Panc1 (cell line): Measurements from ENCODE around the gene ELMO1. TPM values are rescaled to one million over a fixed set of nuclear protein-coding genes. Genes with fewer than 3 reads are reported as not detected.

Source experiments
- ATAC-seq: fragments of 200-7000 bp; cut with Tn5 transposase; 2 replicates; pipeline ENCODE4 v1.9.1; 2020; ENCODE audit warnings: mild to moderate bottlenecking, moderate library complexity
- BruUV-seq: library from RNA; stranded (reverse); fragments of 400-500 nt; replicated peaks from 2 replicates; lab custom pipeline; 2021; lab: Mats Ljungman, UMichigan
- CTCF ChIA-PET: fragments of 300-600 bp; sonication (Branson Sonifier 250); formaldehyde crosslinking; loops from one replicate; lab custom pipeline; 2022; ENCODE audit warnings: antibody characterized with exemption; lab: Charles Lee
- POLR2A ChIA-PET: fragments of 300-600 bp; sonication (Branson Sonifier 250); formaldehyde crosslinking; loops from one replicate; lab custom pipeline; 2022; ENCODE audit warnings: antibody characterized with exemption; lab: Charles Lee
- DNase-seq: peaks from one replicate; pipeline ENCODE4 v3.0.0-alpha.2; 2010; ENCODE audit warnings: low read depth, low spot score
- H3K27ac ChIP-seq: 2 replicates; pipeline ENCODE4 v1.5.1; 2011; ENCODE audit warnings: mild to moderate bottlenecking, low read length, inconsistent platforms
- H3K27me3 ChIP-seq: fragments of 200-500 bp; sonication (Bioruptor generic); 2 replicates; pipeline ENCODE4 v1.6.0; 2014; ENCODE audit warnings: low read length, inconsistent platforms; ENCODE audit not compliant: control insufficient read depth, insufficient read depth
- H3K36me3 ChIP-seq: fragments of 200-500 bp; sonication (Bioruptor generic); 2 replicates; pipeline ENCODE4 v1.5.1; 2014; ENCODE audit warnings: inconsistent platforms, mild to moderate bottlenecking, low read length, moderate library complexity; ENCODE audit not compliant: control insufficient read depth, insufficient read depth
- H3K4me1 ChIP-seq: 2 replicates; pipeline ENCODE4 v1.5.1; 2011; ENCODE audit warnings: inconsistent platforms, mild to moderate bottlenecking, low read length, moderate library complexity; ENCODE audit not compliant: control insufficient read depth, insufficient read depth
- H3K4me3 ChIP-seq, 2 experiments: 2 replicates each; pipeline ENCODE4 v1.5.1; 2011 to 2012; ENCODE audit warnings: low read depth in 2 of 2, low read length in 2 of 2, mild to moderate bottlenecking in 2 of 2, inconsistent platforms in 1 of 2, moderate library complexity in 1 of 2
- H3K9me3 ChIP-seq: fragments of 200-500 bp; sonication (Bioruptor generic); 2 replicates; pipeline ENCODE4 v1.5.1; 2014; ENCODE audit warnings: low read depth, mild to moderate bottlenecking, inconsistent platforms, low read length, moderate library complexity; ENCODE audit not compliant: control insufficient read depth, insufficient read depth
- CTCF ChIP-seq: fragments of 450-650 bp; IDR thresholded peaks from 2 replicates; pipeline ENCODE4 v1.5.1; 2017; ENCODE audit warnings: mild to moderate bottlenecking
- POLR2AphosphoS5 ChIP-seq: IDR thresholded peaks from 2 replicates; pipeline ENCODE4 v1.6.1; 2012; ENCODE audit warnings: mild to moderate bottlenecking, low read depth, low read length, moderate library complexity
- REST ChIP-seq, 2 experiments: IDR thresholded peaks; 2 replicates each; pipeline ENCODE4 v1.6.1; 2011 to 2012; ENCODE audit warnings: low read depth in 2 of 2, control low read depth in 1 of 2, low read length in 1 of 2, mild to moderate bottlenecking in 1 of 2, moderate library complexity in 1 of 2; ENCODE audit not compliant: insufficient read depth in 1 of 2
- SIN3A ChIP-seq: IDR thresholded peaks from 2 replicates; pipeline ENCODE4 v1.6.1; 2012; ENCODE audit warnings: low read depth, mild to moderate bottlenecking, low read length, moderate library complexity, borderline replicate concordance; ENCODE audit not compliant: insufficient read depth
- TCF7L2 ChIP-seq: IDR thresholded peaks from 2 replicates; pipeline ENCODE4 v1.6.1; 2011; ENCODE audit warnings: mild to moderate bottlenecking, low read depth, low read length, inconsistent platforms
- in situ Hi-C: cut with HindIII; loops from 2 replicates; pipeline ENCODE4 v1.10.0; 2016; ENCODE audit warnings: low sequenced_read_pairs, low pct_unique_long_range_greater_than_20kb
- intact Hi-C: fragments of 100-400 bp; cut with micrococcal nuclease; formaldehyde crosslinking; loops from one replicate; pipeline ENCODE4 v1.10.0; 2022; ENCODE audit not compliant: unreplicated experiment
- total RNA-seq: library from RNA; stranded (reverse); gene quantifications from one replicate; pipeline ENCODE4 v1.2.1, GENCODE V29; 2021; ENCODE audit not compliant: unreplicated experiment

Gene ELMO1
- total RNA-seq, 1 experiment from 2014 or later, result 0.80 TPM

- in situ Hi-C loops, result no loop called here
- TF ChIP-seq CTCF (no peak), TCF7L2 (no peak), SIN3A (no peak), POLR2AphosphoS5 (no peak), REST (IDR thresholded peaks at IDR 0.05; ENCODE audit: insufficient read depth in 1 of 2, low read depth in 2 of 2, low read length in 1 of 2) (no peak)
- POLR2A ChIA-PET, result no interaction called here
Observed at GRCh38 chr7:37113661-37114355, 334.9 kb downstream of the ELMO1 start.

GRCh38 chr7:37112876-37113275 is 335.8 kb downstream of the ELMO1 start:
- Histone ChIP-seq H3K4me1 (no peaks in the 10 kb centered on the region), H3K4me3 (no peak overlapping the region), H3K9me3 (peaks cover 9% of the 10 kb centered on the region; the same call in 1 of the 2 replicates), H3K27me3 (no peaks in the 10 kb centered on the region), H3K36me3 (no peaks in the 10 kb centered on the region), H3K27ac (no peak overlapping the region)
- CTCF ChIA-PET, result no interaction called here
- intact Hi-C loops, result no loop called here
- ATAC-seq (no peak), DNase-seq (no peak)
- BruUV-seq, result no TSS peak
- in situ Hi-C loops, result no loop called here
- POLR2A ChIA-PET, result no interaction called here
- TF ChIP-seq REST (IDR thresholded peaks at IDR 0.05; ENCODE audit: insufficient read depth in 1 of 2, low read depth in 2 of 2, low read length in 1 of 2) (no peak), CTCF (no peak), POLR2AphosphoS5 (no peak)

More at GRCh38 chr7:37113661-37114355, 334.9 kb downstream of the ELMO1 start:
- DNase-seq (no peak), ATAC-seq (no peak)
- no TSS peak for BruUV-seq
- no peaks in the 10 kb centered on the region for H3K27me3 ChIP-seq
- no peak overlapping the region for H3K27ac ChIP-seq
- peaks cover 9% of the 10 kb centered on the region; the same call in 1 of the 2 replicates for H3K9me3 ChIP-seq
- H3K4me3 ChIP-seq, result no peak overlapping the region
- no peaks in the 10 kb centered on the region for H3K36me3 ChIP-seq
- H3K4me1 ChIP-seq, result no peaks in the 10 kb centered on the region
- intact Hi-C loops, result no loop called here
- CTCF ChIA-PET, result no interaction called here
